GM18517 (cell line): ENCODE data around the gene EN1.

Experiments used
- ATAC-seq: cut with Tn5 transposase; IDR thresholded peaks from one replicate; pipeline ENCODE4 v1.9.1; 2021; ENCODE audit warnings: mild to moderate bottlenecking, moderate library complexity; ENCODE audit not compliant: unreplicated experiment

EN1 gene

DNA sequence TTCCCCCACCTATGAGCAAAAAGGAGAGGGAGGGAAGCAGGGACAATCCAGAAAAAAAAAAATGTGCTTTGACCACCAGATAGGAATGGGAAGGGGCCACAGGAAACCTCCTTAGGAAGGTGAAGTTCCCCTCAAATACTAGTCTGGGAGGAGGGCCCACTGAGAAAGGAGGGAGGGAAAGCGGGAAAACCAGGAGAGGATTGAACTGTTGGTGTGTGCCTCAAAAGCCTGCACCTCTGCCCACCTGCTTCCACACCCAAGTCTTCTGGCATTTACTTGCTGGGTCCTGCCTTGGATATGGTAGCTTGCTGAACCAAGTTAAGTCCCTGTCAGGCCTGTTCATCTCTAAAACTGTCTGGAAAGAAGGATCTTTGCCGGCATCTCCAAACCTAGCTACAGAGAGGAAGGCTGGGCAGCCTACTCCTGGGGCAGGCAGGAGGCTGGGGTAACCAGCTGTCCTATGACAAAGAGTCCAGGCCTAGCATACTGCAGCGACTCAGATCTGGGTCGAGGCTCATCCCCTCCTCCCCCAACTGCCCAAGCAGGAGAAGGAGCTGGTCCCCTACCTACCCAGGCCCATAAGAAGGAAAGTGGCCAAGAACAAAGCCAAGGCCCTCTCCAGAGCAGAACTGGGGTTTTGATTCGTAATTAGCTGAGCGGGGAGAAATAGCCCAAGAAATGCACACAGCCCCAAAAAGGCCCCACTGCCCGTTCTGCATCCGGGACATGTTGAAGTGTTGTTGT, 3.0 kb downstream of the EN1 start:
- no peak for ATAC-seq

DNA sequence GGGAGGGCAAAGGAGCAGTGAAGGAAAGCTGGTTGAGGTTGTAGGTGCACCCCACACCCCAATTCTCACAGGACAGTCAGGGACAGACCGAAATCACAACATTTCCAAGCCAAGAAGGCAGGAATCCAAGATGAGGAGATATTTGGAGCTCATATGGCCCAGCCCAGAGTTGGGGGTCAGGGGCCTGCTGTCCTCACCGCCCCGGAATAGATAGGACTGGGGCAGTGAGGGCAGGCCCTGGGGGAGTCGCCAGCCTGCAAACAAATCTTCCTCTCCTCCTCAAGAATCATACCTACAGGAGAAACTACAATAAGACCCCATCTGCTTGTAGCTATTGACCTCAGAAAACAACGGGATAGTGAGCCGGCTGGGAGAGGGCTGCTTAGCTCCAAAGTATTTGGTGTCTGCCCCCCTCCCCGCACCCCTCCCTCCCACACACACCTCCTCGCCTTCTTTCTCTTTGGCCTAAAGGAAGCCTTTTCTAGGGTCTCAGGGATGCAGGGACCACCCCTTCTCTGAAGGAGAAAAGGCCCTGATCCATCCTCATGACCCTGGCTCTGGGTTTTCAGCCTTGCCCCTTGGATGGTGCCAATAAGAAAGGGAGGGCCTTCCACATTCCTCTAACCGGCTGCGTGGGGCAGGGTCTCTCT, 3.8 kb downstream of the EN1 start:
- ATAC-seq: no peak

DNA sequence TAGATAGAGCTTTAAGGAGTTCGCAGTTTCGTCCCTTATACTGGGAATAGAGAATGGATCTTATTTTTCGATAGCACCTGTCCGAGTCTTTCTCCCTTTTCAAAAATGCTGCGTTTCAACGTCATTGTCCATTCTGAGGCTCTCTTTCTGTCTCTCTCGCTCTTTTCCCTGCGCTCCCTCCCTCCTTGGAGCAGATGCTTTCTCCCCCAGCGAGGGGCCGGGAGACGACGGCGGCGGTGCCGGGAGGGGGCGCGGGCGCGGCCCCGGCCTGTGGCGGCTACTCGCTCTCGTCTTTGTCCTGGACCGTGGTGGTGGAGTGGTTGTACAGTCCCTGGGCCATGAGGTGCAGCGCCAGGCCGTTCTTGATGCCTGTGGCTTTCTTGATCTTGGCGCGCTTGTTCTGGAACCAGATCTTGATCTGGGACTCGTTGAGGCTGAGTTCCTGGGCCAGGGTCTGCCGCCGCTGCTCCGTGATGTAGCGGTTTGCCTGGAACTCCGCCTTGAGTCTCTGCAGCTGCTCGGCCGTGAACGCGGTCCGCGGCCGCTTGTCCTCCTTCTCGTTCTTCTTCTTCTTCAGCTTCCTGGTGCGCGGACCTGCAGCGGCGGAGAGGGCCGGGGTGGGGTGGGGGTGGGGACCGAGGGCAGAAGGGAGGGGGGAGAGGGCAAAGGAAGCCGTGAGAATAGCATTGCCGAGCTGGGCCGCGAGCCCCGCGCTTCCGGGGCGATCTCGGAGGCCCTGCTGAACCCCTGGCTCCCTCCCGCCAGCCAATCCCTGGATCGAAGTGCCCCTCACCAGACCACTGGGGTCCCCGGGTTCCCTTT, 4.6 kb downstream of the EN1 start:
- no peak for ATAC-seq

DNA sequence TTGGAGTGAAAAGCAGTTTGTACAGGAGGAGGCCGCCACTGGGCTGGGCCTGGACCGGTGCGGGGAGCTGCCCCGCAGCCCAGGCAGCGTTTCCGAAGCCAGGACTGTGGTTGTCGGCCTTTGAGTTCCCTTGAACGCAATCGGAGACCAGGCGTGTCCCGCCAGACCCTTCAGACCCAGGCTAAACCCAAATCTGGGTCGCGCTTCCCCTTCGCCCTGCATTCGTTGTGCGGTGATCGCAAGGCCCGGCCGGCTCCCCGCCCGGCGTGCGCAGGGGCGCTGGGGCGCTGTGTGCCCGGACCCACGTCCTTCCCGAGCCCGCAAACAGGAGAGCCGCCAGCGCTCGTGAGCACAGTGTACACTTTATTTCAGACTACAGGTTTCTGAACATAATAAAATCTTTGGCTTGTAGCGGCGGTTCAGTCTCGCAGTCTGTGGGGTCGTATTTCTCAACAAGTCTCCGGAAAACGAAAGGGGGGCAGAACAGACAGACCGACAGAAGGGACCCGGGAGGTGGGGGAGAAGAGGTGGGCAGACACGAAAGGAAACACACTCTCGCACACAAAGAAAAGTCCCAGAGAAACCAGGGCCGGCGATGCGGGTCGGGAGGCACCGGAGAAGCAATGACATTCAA, 5.5 kb downstream of the EN1 start:
- ATAC-seq: no peak

DNA sequence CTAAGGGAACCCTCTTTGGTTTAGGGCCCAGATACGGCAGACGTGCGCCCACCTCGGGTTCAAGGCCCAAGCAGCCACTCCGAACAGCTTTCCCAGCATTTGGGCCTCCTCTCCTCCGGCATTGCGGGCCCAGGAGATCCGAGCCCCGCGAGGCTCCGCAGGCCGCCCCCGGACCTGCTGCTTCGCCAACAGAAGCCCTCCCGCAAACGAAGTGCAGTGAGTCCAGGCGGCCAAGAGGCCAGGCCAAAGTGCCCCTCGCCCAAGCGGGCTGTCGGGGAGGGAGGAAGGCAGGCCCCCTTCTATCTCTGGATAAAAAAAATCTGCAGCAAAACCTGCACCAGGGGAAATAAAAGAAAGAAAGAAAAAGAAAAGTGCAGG, 6.0 kb downstream of the EN1 start:
- ATAC-seq: no peak

DNA sequence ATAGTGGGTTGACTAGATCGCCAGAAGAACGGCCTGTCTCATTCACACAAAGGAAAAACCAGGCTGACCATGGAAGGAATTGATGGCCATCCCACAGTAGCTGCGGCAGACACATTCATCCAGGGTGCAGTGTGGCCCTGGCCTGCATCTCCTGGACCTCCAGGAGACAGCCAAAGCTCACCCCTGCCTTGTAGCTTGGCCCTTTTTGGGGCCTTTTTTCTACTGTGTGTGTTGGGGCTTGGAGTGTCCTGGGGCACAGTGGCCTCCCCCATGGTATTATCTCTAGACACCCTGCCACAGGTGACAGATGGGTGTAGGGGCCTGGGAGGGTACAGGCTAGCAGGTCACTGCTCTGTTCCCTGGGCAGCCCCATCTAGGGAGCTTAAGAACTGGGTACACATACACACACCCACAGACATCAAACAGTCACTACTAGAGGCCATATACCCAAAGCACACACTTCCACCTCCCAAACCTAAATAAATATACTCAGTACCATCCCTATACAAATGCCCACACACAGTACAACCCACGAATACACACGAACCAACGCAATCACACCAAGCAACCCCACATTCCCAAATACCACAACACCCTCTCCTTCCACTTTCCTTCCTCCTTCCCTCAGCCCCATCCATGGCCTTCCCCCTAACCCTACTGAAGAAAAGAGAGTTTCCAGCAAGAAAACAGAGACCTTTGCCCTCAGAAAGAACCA, 8.6 kb downstream of the EN1 start:
- ATAC-seq: no peak

DNA sequence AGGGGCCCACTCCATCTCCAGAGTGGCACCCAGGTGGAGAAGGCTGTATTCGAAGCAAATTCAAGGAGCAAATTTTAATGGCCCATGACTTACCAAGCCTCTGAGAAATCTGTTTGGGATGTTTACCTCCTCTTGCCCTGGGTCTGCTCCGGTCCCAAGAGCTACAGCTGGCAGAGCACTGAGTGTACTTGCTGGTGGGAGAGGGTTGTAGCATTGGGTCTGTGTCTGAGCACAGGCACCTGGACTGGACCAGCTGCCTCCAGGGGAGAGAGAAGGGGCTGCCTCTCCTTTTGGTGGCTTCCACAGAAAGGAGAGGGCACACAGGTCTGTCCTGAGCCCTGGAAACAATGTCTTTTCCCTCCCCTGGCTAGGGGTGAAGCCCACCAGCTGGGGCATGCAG, 9.8 kb downstream of the EN1 start:
- no peak for ATAC-seq

DNA sequence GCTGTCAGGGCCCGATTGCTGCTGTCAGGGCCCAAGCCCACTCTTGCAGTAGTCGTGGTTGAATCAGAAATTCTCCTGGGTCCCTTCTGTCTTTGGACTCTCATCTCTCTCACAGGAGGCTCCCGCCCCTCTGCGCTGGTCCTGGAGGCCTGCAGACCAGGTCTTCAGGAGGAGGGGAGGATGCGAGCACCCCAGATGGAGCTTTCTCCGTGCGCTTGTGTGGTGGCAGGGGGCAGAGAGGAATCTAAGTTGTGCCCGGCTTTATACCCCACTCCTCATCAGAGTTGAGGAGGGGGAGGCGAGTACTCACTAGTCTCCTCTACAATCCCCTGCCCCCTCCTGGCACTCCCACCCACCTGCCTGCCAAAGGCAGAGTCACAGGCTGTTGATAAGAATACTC, 10.4 kb downstream of the EN1 start:
- no peak for ATAC-seq

DNA sequence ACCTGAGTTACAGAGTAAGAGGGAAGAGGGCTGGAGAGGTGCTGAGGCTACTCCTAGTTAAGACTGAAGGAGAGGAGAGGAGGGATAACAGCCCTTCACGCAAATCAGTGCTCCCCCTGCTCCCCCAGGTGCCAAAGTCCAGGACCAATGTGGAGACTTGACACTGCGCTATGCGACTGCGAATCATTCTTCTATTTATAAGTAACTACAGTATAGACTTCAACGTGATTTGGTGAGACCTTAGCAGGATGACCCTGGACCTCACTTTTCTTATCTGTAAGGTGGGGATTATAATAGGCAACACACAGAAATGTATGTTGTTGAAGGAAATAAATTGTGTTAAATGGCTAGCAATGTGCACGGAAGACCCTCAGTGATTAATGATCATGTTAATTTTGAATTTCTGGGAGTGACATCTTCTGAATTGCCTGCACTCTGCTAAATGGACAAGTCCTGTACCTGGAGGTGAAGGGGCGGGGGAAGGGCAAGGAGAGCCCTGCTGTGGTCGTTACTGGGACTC, 11.0 kb downstream of the EN1 start:
- no peak for ATAC-seq

- no peak for ATAC-seq
Measured at GRCh38 chr2:118835746-118836410, 11.6 kb downstream of the EN1 start.

GRCh38 chr2:118834901-118835745, 12.3 kb downstream of the EN1 start:
- no peak for ATAC-seq

- no peak for ATAC-seq
Measured at GRCh38 chr2:118834440-118834810, 13.0 kb downstream of the EN1 start.

DNA sequence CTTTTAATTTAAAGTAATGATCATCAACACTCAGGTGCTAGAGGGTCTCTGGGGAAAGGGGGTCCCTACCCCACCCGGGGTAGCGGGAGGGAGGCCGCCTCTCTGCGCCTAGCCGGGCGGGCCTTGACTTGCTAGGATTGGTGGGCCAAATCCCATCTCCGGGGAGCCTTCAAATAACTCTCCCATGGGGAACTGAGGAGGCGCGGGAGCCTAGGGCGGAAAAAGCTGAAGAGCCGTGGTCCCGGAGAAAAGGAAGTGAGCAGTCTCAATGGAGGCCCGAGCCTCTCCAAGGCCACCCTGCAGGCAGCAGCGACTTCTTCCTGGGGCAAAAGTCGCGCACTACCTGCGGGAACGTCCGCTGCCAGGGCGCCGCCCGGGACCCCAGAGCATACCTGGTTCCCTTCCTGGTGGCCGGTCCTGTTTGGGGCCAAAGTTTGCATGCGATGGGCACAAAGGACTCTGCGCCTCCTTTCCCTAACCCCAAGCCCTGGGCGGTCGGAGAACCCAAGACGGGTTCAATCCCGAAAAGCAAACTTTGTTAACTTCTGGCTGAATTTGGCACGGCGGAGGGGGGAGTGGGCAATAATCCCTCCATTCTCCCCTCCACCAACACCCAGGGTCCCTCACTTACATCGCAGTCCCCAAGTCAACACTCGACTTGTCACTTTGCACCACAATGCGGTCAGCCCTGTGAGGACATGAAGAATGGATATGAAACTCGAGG, 13.6 kb downstream of the EN1 start:
- ATAC-seq: no peak

DNA sequence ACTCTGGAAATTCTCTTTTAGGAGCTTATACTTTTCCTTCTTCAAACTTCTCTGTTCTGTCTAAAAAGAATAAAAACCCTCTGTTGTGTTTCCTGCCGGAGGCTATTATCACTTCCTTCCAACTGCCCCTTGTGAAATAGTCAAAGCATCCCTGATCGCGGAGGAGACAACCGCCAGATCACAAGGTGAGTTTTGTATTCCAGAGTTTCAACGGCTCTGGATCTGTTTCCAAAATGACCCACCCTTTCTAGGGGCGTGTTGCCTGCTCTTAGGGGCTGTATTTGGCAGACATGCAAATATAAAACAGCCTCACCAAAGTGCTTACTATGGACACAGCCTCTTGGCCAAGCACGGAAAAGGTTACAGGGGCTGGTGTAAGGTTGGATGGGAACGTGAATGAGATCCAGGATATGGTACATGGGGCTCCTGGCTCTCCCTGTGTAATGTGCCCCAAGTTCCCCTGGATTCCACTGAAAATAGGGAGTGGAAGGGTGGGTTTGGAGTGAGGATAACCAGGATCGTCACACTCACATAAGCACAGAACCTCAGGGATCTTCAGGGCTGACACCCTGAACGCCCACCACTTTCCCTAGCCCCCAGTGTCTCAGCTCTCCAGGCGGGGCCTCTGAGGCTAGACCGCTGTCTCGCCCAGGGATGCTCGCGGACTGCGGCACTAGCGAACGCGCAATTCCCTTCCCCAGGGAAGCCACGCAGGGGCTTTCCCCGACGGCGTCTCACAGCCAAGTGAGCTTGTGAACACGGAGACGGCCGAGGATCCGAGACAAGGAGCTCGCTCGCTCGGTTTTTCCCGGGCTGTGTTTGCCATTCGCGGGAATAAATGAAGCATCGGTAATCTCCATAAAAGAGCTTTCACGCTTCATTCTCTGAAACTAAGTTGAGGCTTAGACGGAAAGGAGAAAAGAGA, 14.4 kb downstream of the EN1 start:
- ATAC-seq: no peak

- no peak for ATAC-seq
Measured at GRCh38 chr2:118832071-118832790, 15.2 kb downstream of the EN1 start.

DNA sequence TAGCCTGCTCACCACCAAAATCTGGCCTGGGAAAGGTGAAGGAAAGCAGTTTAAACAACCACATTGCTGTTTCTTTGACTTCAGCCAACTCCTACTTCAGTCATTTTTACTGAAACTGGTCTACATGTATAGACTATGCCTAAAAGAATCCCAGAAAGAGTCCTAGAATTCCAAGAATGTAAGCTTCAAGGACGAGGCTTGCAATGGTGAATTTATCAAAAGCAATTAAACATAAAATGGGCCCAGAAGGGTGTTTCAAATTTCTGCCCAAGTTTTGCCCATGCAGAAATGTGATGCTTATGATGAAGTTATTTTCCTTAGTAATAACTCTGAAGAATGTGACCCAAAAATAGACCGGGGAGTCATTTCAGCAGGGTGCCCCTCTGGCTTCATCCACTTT, 16.6 kb downstream of the EN1 start:
- no peak for ATAC-seq

GRCh38 chr2:118830118-118830517, 17.3 kb downstream of the EN1 start:
- no peak for ATAC-seq
